ENCODE measurements around the gene NPR1. TPM values are rescaled to one million over a fixed set of nuclear protein-coding genes. Genes with fewer than 3 reads are reported as not detected.

The NPR1 gene
- total and polyA plus RNA-seq, 2 experiments from 2014 or later = 3.7 to 9.0 TPM

GRCh38 chr1:153658400-153659174 lies 19.9 kb upstream of the NPR1 start, which contains the start of gene SNAPIN:
Gene SNAPIN, plus strand, starts transcription at chr1:153658703. Its CDS starts 41 bp downstream, at chr1:153658744.
- Mint-ChIP-seq H3K27me3 (ENCODE audit: insufficient read depth, low read depth, poor library complexity) (peaks cover 8% of the 10 kb centered on the region), H3K27ac (peak within 1 kb of the TSS; percentile 94), H3K36me3 (ENCODE audit: low read depth) (peaks cover 36% of the 10 kb centered on the region), H3K4me3 (peak within 1 kb of the TSS; percentile 93), H3K9me3 (no peaks in the 10 kb centered on the region), H3K4me1 (peaks cover 7% of the 10 kb centered on the region)
- H3F3A ChIP-seq (replicated peaks; ENCODE audit: low read depth) = peaks cover 36% of the 10 kb centered on the region
- peaks cover 13% of the 10 kb centered on the region for H3K79me2 ChIP-seq (replicated peaks; ENCODE audit: insufficient read depth)
- TF ChIP-seq POLR2AphosphoS5 (IDR thresholded peaks at IDR 0.05; ENCODE audit: low read depth) = peak; percentile 80
- no peak for TF ChIP-seq ZNF331 (CRISPR knock-in tag; IDR thresholded peaks at IDR 0.05; ENCODE audit: low read depth)
- TF ChIP-seq CREB1 (CRISPR knock-in tag; IDR thresholded peaks at IDR 0.05; ENCODE audit: low read depth) = peak; percentile 43; the same call in 1 of the 2 replicates
- TF ChIP-seq ETS1 (IDR thresholded peaks at IDR 0.05) = peak; percentile 81
- no peak for TF ChIP-seq ZNF114 (CRISPR knock-in tag; IDR thresholded peaks at IDR 0.05)
- no peak for TF ChIP-seq CTCF (conservative IDR thresholded peaks at IDR 0.05; ENCODE audit: low read depth in 2 of 2)
- peak; percentile 97 for ATAC-seq
- peak within 1 kb of the TSS; percentile 88 for H3K4me3 ChIP-seq
- peaks cover 25% of the 10 kb centered on the region for H3K36me3 ChIP-seq (ENCODE audit: insufficient read depth)
- H4K20me1 ChIP-seq (replicated peaks; ENCODE audit: insufficient read depth) = peaks cover 5% of the 10 kb centered on the region
- H3K4me1 ChIP-seq (ENCODE audit: insufficient read depth) = peaks cover 8% of the 10 kb centered on the region
- H2AFZ ChIP-seq = peak within 1 kb of the TSS; percentile 83; the same call in 1 of the 2 replicates
- H3K27ac ChIP-seq (ENCODE audit: low read depth) = peak within 1 kb of the TSS; percentile 85
- H3K4me2 ChIP-seq = peak within 1 kb of the TSS; percentile 86
- H3K27me3 ChIP-seq (ENCODE audit: insufficient read depth) = no peaks in the 10 kb centered on the region
- no peaks in the 10 kb centered on the region for H3K9me2 ChIP-seq (ENCODE audit: insufficient read depth)
- DNase-seq (ENCODE audit: low spot score) = peak; percentile 97

GRCh38 chr1:153659175-153659534 lies 19.3 kb upstream of the NPR1 start:
- DNase-seq (ENCODE audit: low spot score) (no peak), ATAC-seq (no peak)
- H3K4me1 Mint-ChIP-seq = peaks cover 7% of the 10 kb centered on the region
- no peak for TF ChIP-seq REST (IDR thresholded peaks at IDR 0.05; ENCODE audit: unreplicated experiment)
- no peak for TF ChIP-seq NANOG (IDR thresholded peaks at IDR 0.05; ENCODE audit: borderline replicate concordance)
- no peak for TF ChIP-seq ZNF331 (CRISPR knock-in tag; IDR thresholded peaks at IDR 0.05; ENCODE audit: low read depth)
- H3K4me3 Mint-ChIP-seq = peak overlapping the region; percentile 93
- H2AFZ ChIP-seq = no peak overlapping the region
- H3K27me3 ChIP-seq (ENCODE audit: insufficient read depth) = no peaks in the 10 kb centered on the region
- peaks cover 31% of the 10 kb centered on the region for H3K36me3 ChIP-seq (ENCODE audit: insufficient read depth)
- peak overlapping the region; percentile 88 for H3K4me3 ChIP-seq
- no peaks in the 10 kb centered on the region for H3K9me2 ChIP-seq (ENCODE audit: insufficient read depth)
- peaks cover 6% of the 10 kb centered on the region for H4K20me1 ChIP-seq (replicated peaks; ENCODE audit: insufficient read depth)
- peaks cover 39% of the 10 kb centered on the region for H3F3A ChIP-seq (replicated peaks; ENCODE audit: low read depth)
- H3K4me1 ChIP-seq (ENCODE audit: insufficient read depth) = peaks cover 8% of the 10 kb centered on the region
- 0 out of 2 replicates have a peak overlapping the region, but pooled peaks have one; percentile 23 for H3K27ac ChIP-seq (ENCODE audit: low read depth)
- H3K9me3 Mint-ChIP-seq = no peaks in the 10 kb centered on the region
- peaks cover 8% of the 10 kb centered on the region for H3K27me3 Mint-ChIP-seq (ENCODE audit: insufficient read depth, low read depth, poor library complexity)
- H3K27ac Mint-ChIP-seq = peak overlapping the region; percentile 94; the same call in 1 of the 2 replicates
- peaks cover 13% of the 10 kb centered on the region for H3K79me2 ChIP-seq (replicated peaks; ENCODE audit: insufficient read depth)
- peaks cover 42% of the 10 kb centered on the region for H3K36me3 Mint-ChIP-seq (ENCODE audit: low read depth)
- H3K4me2 ChIP-seq = peak overlapping the region; percentile 86

Measured in GM23338 (cell line).